ENCODE results near the gene USHBP1. TPM values are rescaled to one million over a fixed set of nuclear protein-coding genes. Genes with fewer than 3 reads are reported as not detected.

Gene USHBP1
- total RNA-seq, 1 experiment from 2014 or later = 6.4 TPM

- no peak overlapping the region for H3K4ac ChIP-seq (ENCODE audit: low read depth, low read length)
- peak overlapping the region; percentile 8 for H3K4me2 ChIP-seq (ENCODE audit: insufficient read depth, insufficient read length, low read length)
- H2AK5ac ChIP-seq (ENCODE audit: insufficient read length, low read length) = no peak overlapping the region
- H3K23me2 ChIP-seq (ENCODE audit: insufficient read length, low read depth, low read length, poor library complexity, severe bottlenecking) = peaks cover 17% of the 10 kb centered on the region
- H2BK120ac ChIP-seq (ENCODE audit: low read depth, low read length, poor library complexity, severe bottlenecking) = no peak overlapping the region
- no peak overlapping the region for H4K5ac ChIP-seq (ENCODE audit: insufficient read length, low read depth, low read length)
- H3K9me3 ChIP-seq (ENCODE audit: control insufficient read depth, low read depth, low read length) = no peaks in the 10 kb centered on the region
- peaks cover 34 to 48% of the 10 kb centered on the region in 2 experiments for H3K4me1 Mint-ChIP-seq
- no peak overlapping the region for H2BK20ac ChIP-seq (ENCODE audit: low read depth, low read length, poor library complexity, severe bottlenecking)
- H4K20me1 ChIP-seq (ENCODE audit: control insufficient read depth, insufficient read depth, insufficient read length) = no peaks in the 10 kb centered on the region
- peak overlapping the region; percentile 79 to 89 for H3K4me3 Mint-ChIP-seq
- no peak overlapping the region for H2BK5ac ChIP-seq (ENCODE audit: insufficient read length, low read length)
- no peak overlapping the region for H3K23ac ChIP-seq (ENCODE audit: insufficient read length, low read depth, low read length)
- H3K27ac Mint-ChIP-seq = peak overlapping the region; percentile 95 to 97 (median 97); a peak in 6 of 7 replicates
- peaks cover 0 to 3% of the 10 kb centered on the region in 2 experiments; a peak in 1 of 5 replicates for H3K9me3 Mint-ChIP-seq
- H3K27ac ChIP-seq (ENCODE audit: insufficient read length, low read depth, low read length) = no peak overlapping the region
- H3K18ac ChIP-seq (ENCODE audit: insufficient read length, low read depth, low read length) = peak overlapping the region; percentile 51
- H3T11ph ChIP-seq (ENCODE audit: low read length) = no peak overlapping the region
- H3K9ac ChIP-seq (ENCODE audit: extremely low read depth, insufficient read length, low read length) = no peak overlapping the region
- no peaks in the 10 kb centered on the region for H3K27me3 ChIP-seq (ENCODE audit: insufficient read depth, low read length)
- peaks cover 4% of the 10 kb centered on the region; the same call in 1 of the 2 replicates for H3K4me1 ChIP-seq (ENCODE audit: insufficient read depth, low read length)
- WGBS (ENCODE audit: extremely low coverage, insufficient read length, low lambda C conversion rate) = no CpG with 5 or more reads among the region's 21 CpGs
- no peak overlapping the region for H4K91ac ChIP-seq (ENCODE audit: insufficient read length, low read depth, low read length)
- H3K36me3 Mint-ChIP-seq (ENCODE audit: insufficient read depth in 1 of 3, low read depth in 3 of 3) = peaks cover 0 to 10% (median 4%) of the 10 kb centered on the region in 3 experiments; a peak in 5 of 7 replicates
- no peak overlapping the region for H4K8ac ChIP-seq (replicated peaks; ENCODE audit: insufficient read length, low read depth, low read length)
- peaks cover 21% of the 10 kb centered on the region; the same call in 1 of the 2 replicates for H3K79me2 ChIP-seq (ENCODE audit: insufficient read depth, low read length)
- H2AFZ ChIP-seq (ENCODE audit: low read length) = no peak overlapping the region
- H3K56ac ChIP-seq (ENCODE audit: insufficient read length, low read depth, low read length) = no peak overlapping the region
- no peak overlapping the region for H3K14ac ChIP-seq (ENCODE audit: insufficient read depth, low read length)
- no peak for DNase-seq
- H2BK15ac ChIP-seq (ENCODE audit: low read depth, low read length) = no peak overlapping the region
- no peak for TF ChIP-seq CTCF (conservative IDR thresholded peaks at IDR 0.05)
- H3K27me3 Mint-ChIP-seq (ENCODE audit: low read depth) = peaks cover 2% of the 10 kb centered on the region; the same call in 1 of the 2 replicates
- no peak overlapping the region for H2BK12ac ChIP-seq (ENCODE audit: insufficient read length, low read depth, low read length)
- no peaks in the 10 kb centered on the region for H3K79me1 ChIP-seq (ENCODE audit: insufficient read depth, low read depth, low read length, poor library complexity, severe bottlenecking)
These were observed 17.7 kb downstream of the USHBP1 start for GRCh38 chr19:17246681-17247425.

Measured in H9 (cell line).